SW 1271 (cell line): ENCODE data around the gene CENPP.

Source experiments
- DNase-seq, 2 experiments: peaks; one replicate each; lab custom pipeline; 2025; lab: John Stamatoyannopoulos, UW

CENPP gene

DNA sequence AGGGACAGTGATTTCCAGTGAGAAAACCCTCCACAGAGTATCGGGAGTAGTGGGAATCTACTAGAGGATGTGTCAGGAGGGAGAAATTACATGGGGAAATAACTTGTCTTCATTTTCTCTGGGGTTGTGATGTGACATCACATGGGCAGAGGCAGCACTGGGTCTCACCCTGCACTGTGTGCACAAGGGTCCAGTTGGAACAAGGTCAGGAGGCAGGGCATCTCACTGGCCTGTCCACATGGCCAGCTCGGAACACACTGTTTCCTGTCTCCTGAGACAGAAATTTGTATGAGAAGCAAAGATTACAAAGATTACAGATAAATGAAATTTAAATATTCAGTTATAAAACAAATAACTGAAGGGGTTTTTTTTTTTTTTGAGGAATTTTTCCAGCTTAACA, 272.6 kb downstream of the CENPP start:
- DNase-seq = no peak

DNA sequence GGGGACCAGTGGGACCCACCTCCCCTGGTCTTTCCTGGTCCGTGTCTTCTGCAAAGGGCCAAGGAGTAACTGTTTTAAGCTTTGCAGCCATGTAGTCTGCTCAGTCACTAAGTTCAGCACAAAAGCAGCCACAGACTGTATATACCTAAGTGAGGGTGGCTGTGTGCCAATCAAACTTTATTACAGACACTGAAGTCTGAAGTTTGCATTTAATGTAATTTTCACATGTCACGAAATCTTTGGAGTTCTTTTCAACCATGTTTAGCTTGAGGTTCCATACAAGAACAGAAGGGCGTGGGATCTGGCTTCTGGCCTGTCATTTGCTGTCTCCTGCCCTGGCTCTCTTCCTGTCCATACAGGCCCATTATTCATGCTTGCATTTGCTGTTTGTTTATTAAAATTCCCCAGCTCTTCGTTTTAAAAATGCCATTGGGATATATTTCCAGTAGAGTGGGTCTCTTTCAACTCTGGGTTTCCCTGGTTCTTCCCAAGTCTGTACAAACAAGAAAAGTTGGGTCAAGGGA, 274.2 kb downstream of the CENPP start:
- no peak for DNase-seq

DNA sequence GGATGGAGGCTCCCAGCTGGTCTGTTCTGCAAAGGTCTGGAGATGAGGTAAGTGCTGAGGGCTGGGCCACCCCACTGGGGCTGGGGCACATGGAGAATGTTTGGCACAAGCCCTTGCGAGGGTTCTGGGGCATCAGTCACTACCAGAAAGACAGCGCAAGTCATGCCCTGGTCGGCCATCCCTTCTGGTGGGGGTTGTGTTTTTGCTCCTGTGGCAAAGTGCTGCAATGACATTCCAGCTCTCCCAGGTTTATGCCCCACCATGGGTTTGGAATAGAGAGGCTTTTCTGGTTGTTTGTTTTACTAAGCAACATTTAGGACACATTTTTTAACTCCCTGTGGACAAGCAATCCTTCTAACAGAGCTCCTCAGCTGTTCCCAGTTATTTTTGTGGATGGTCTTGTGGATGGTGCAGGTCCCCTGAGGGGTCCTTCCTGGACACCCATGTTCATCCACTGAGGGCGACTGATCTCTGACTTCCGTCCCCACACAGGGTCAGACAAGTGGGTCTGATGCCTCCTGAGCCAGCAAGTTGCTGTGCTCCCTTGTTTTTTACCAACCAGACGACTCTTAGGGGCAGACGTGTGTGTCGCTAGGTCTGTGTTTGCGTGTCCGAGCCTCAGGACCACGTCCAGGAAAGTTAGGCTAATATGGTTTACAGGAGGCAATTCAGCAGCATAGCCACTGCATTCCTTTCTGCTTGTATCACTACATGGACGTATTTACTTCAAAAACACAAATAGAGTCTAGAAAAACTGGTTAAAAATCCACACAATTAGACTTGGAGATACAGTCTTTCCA, 274.9 kb downstream of the CENPP start:
- no peak for DNase-seq

DNA sequence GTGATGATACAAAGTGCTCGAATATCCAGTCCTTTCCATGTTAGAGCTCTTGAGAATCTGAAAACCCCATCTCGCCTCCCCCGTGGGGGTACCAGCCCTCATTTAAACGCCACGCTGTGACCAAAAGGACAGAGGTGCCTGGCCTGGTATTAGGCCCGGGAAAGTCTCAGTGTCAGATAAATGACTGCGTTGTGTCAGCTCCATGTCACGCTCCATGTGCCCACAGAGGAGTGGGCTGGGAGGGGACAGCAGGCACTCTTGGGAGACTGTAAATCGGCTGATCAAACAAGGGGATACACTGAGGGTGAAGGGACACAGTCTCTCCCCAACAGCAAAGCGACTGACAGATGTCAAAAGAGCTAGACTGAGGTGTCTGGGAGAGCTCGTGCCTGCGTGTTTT, 275.7 kb downstream of the CENPP start:
- no peak for DNase-seq

DNA sequence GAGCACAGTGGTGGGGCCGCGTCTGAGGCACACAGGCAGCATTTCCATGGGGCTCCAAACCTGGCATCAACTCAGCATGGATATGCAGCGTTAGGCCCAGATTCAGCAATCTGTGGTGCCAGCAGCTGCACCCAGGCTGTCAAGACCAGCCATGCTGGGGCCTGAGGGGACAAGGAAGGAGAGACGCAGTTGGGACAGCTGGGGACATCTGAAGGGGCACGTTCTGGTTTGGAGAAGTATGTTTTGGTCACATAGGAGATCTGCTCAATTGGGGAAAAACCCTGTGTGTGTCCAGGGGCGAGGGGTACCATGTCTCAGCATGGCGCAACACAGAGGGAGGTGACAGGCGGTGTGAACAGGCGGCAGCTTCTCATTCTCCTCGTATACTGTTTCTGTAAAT, 276.7 kb downstream of the CENPP start:
- DNase-seq = no peak

DNA sequence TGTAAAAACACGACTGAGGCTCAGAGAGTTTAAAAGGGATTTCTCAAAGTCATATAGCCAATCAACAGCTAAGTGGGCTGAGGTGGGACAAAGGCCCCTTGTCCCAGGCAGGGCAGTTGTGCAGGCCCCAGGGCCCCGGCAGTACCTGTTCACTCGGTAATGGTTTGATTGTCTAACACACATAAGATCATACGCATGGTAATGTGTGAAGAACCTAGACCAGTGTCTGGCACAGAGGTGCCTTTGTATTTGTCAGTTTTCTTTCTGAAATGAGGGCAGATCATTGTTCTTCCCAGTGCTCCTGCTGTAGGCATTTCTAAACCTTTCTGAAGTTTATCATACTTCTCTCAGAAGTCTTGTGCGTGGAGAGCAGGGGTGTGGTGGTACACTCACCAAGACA, 277.3 kb downstream of the CENPP start:
- no peak for DNase-seq

DNA sequence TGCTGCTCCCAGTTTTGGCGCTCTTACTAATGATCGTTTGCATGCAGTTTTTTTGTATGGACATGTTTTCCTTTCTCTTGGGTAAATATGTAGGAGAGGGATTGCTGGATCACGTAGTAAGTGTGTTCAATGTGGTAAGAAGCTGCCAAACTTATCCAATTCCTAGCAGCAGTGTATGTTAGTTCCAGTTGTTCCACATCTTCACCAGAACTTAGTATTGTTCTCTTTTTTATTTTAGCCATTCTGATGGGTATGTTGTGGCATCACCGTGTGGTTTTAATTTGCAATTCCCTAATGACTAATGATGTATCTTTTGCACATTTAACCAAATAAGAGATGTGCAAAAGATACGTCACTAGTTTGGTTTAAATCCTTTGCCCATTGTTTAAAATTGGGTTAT, 278.2 kb downstream of the CENPP start:
- DNase-seq = no peak

DNA sequence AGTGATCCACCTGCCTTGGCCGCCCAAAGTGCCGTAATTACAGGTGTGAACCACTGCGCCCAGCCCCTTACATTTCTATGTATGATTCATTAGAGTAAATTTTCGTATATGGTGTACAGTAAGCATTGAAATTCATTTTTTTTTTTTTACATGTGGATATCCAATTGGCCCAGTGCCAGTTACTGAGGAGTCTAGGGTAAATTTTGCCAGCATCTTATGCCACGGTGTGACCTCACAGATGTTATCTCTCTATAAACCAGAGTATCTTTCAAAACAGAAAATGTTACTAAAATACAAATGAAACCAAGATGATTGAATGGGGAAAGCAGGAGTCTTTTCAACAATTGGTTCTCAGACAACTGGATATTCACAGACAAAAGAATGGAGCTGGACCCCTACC, 279.5 kb downstream of the CENPP start:
- no peak for DNase-seq

DNA sequence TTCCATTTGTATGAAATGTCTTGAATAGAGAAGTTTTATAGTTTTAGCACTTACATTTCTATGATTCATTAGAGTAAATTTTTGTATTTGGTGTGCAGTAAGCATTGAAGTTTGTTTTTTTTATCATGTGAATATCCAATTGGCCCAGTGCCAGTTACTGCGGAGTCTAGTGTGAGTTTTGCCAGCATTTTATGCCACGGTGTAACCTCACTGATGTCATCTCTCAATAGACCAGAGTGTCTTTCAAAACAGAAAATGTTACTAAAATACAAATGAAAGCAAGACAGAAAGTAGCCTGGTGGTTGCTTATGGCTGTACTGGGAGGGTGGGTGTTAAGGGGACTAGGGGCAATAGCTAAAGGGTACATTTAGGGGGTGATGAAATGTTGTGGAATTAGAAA, 281.3 kb downstream of the CENPP start:
- DNase-seq = no peak

DNA sequence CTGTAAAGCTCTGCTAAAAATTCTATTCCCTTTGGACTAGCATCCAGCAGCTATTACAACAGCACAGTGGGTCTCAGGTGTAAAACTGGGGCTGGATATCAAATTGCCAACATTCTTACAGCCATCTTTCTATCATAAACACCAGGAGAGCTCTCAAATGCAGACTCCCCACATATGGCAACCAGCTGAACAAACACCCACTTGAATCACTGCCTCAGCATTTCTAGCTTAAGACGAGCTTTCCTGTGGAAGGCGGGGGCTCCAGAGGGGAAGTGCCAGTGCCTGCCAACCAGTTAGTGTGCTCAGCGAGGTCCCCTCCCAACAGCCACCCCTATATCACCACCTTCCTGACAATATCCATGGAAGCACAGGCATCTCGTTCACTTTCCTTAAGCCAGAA, 282.0 kb downstream of the CENPP start:
- no peak for DNase-seq

DNA sequence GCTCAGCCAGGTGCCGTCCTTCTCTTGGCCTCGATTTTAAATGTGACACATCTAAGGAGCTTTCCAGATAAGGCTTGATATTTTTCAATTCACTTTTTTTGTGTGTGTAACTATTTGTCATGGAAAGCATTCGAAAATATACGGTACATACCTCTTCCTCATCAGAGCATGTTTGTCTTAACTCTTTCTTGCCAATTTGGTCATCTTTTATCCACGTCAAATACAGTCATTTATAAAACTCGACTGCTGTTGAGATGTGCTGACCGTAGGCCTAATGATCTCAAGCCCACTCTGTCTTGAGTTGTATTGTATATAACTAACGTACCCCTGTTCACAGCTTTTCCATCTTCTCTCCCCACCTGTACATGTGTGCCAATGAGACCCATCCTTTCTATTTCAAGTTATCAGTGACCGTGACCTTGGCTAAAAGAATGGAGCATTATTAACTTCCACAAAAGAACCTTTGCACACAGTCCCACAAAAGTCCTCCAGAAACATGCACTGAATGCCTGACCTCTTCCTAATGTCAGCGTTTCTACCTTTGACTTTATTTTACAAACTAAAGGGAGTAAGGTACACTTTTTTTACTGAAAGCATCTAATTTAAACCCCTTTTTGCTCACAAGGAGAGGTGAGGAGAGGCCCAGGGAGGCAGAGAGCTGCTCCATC, 282.6 kb downstream of the CENPP start:
- no peak for DNase-seq

DNA sequence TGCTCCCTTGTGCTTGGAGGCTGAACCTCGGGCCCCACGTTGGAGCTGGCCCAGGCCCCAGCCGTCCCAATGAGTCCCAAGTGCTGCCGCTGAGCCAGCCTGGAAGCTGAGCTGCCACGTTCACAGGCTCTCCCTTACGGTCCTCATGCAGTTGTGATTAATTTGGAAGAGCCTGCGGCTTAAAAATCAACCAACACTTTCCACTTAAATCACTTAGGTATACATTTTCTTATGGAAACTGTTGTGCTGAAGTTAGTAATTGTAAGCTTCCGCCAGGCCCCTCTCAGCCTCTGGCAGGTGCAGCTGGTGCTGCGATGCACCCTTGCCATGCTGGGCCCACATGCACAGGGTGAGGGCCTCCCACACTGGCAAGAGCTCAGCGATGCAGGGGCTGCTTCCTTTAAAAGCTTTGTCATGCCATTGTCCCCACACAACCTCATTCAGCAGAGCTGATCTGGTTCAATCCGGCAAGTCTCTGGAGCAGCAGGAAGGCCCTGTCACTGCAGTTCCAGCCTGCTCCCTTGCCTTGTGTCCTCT, 283.2 kb downstream of the CENPP start:
- DNase-seq = no peak

DNA sequence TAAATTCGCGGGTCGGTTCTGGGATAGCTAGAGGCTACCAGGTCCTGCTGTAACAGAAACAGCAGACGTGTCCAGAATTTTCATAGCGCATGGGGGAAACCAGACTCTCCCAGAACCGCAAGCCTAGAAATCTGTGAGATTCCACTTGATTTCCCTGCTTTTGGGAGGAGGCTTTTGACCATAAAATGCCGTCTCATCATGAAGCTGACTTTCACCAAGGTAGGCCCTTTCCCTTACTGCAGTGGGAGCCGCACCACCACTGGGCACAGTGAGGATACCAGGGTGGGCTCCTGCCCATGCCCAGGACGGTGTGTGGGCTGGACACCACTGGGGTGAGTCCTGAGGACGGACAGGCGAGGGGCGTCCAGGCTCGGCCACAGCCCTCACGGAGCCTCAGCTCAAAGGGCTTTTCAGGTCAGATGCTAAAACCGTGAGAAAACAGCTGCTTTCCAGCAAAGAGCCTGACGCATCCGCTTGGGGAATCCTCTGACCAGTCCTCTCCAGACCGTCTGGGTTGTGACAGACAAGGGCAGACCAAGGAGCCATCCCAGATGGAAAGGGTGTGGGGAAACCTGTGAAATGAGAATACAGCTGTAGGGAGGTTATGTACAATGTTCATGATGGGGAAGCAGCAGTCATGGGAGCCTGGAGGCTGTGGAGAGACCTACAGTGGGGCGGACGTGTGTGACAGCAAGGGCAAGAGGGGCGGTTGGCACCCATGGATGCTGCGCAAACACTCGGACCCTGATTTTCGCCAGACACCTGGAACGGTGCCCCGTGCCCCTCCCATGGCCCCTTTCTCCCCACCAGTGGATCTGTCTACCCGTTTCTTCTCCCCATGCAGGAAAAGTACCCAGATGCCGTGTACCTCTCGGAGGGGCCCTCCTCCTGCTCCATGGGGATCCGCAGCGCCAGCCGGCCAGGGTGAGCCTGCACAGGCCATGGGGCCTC, 285.0 kb downstream of the CENPP start:
- no peak for DNase-seq

DNA sequence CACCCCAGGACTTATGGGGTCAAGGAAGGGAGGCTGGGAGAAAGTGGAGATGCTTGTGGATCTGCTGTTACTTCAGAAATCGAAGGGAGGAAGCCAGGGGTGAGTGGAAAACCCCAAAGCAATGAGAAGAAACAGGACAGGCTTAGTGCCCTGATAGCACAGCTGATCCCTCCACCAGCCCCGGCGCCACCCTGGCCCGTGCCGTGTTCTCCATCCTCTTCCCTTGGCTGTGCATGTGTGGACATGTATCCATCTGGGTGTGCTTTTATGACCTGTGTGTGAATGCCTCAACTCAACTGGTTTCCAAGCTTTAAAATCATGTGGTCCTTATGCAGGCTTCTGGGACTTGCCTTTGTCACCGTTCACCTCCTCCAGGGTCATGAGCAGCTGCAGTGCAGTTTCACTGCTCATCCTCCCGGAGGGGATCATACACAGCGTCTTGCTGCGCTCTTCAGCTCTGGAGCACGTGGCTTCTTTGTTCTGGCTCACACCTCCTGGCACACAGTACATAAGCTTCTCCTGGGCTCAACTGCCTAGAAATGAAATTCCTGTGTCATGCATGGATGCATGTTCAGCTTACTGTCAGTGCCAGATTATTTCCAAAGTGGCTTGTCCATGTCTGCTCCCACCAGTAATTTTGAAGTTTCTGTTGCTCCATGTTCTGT, 286.0 kb downstream of the CENPP start:
- no peak for DNase-seq

DNA sequence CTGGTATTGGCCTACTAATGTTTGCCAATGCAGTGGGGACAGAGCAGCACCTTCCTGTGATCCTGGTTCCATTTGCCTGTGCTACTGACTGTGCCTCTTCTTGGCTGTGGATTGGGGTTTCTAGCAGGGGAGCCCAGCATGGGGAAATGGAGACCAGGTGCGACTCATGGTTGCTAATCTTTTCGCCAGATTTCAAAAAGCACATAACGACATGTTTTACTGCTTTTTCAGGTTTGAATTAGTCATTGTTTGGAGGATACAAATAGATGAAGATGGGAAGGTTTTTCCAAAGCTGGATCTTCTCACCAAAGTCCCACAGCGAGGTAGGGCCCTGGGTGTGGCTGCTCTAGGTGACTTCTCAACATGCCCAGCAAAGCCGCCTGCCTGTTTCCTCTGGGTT, 286.5 kb downstream of the CENPP start:
- no peak for DNase-seq

DNA sequence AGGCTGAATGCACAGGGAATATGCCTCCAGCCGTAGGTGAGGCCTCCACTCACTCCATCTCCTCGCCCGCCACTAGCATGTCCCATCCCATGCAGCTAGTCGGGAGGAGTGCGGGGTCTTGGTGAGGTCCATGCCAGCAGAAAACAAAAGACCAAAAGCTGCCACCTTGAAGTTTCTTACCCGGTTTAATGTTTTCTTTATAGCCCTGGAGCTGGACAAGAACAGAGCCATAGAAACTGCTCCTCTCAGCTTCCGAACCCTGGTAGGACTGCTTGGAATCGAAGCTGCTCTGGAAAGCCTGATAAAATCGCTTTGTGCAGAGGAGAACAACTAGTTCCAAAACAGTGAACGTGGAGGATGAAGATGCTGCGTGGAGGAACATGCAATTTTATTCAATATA, 287.1 kb downstream of the CENPP start:
- DNase-seq = no peak

DNA sequence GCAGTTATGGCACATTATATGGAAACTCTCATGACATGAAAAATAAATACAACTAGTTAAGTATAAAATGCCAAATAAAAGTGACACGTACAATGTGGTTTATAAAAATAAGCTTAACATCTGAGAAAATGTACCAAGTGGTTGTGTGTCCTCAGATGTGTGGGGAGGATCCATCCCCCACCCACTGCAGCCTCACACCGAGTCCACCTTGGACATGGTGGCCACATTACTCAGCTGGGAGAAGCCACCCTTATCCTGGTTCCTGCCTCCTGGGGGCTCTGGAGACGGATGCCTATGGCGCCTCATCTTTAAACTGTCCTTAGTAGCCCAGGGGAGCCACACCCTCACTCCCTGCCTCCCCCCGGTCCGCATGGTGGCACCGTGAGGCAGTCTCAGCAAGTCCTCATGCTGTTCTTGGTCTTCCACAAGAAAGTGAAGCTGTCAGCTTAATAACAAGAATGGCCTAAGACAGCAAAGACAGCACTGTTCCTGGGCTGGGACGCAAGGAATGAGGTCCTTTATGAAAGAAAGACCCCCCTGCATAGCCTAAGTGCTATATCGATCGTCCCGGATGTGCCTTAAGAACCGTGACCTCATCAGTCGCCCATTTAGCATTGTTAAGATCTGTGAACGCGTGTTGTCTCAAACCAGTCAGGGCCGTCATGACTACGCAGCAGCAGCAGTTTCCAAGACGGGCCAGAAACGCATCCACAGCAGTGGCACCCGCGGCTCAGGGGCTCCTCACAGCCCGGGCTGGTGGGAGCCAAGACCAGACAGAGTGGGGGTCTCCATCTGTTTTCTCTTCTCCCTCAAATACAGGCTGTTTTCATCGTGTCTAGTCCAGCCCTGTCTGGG, 287.7 kb downstream of the CENPP start:
- no peak for DNase-seq

DNA sequence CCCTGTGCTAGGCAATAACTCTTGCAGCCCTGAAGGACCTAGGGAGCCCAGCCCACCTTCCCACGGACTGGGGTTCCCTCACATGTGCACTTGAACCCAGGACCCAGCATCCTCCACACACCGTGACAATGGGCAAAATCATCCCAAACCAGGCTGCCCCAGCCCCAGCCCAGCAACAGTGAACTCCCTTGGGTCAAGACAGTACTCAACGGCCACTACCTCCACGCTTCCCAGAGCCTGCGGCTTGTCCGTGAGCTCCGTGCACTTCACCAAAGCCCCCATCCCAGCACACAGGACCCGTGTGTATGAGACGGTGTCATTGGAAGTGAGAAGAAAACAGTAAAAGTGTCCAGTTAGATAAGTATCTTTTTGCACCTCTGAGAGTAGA, 288.4 kb downstream of the CENPP start:
- DNase-seq = no peak

DNA sequence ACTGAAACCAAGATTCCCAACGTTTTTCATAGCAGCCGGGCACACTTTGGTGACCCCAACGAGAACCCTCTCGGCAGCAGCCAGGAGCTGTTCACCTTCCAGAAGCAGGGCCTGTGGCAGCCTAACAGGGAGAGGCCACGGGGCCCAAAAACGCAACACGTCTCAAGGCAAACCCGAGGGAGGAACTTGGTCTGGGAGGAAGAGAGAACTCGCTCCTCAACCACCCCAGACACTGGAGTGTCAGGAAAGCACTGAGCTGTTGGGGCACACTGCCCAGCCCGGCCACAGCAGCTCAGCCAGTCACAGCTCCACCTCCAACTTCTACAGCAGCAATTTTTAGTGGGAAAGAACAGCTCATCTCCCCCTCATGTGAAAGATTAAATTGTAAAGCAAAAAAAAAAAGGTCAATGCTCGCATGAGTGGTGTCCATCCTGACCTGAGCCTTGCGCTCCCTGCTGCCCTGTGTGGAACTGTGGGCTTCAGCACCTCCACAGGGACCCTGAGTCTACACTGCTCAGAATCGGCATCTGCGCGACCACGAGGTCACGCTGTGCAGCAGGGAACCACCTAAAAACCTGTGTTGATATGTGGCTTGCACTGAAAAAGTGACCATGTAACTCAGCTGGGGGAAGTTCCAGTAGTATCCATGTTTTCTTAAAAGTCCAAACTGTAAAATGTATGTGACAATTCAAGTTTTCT, 289.2 kb downstream of the CENPP start:
- no peak for DNase-seq

DNA sequence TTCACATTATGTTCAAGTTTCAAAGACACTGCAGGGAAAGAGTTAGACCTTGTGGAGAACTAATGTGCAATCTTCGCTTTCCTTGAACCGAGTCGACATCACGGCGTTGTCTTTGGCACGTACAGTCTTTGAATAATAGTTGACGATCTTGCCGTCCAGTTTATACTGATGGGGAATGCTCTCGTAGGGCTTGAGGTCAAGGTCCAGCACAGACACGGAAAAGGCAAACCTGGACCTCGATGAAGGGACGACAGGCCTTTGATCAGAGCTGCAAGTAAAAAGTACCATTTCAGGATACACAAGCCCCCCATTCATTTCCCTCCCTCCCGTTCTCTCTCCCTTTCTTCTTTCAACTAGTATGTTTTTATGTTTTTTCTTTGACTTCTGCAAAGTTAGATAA, 290.0 kb downstream of the CENPP start:
- no peak for DNase-seq
